Testis (tissue), 3 donors: Measurements from ENCODE around the gene CHRNE. TPM values are rescaled to one million over a fixed set of nuclear protein-coding genes. Genes with fewer than 3 reads are reported as not detected.

Source experiments
- DNase-seq: peaks from one replicate; pipeline ENCODE4 v3.0.0-alpha.2; 2019
- H3K27ac ChIP-seq, 2 donors: fragments of 200-600 bp; sonication (generic); one replicate each; pipeline ENCODE4 v1.5.1; 2019
- H3K27me3 ChIP-seq: fragments of 200-600 bp; sonication (generic); one replicate; pipeline ENCODE4 v1.5.1; 2019
- H3K36me3 ChIP-seq: fragments of 200-600 bp; sonication (generic); one replicate; pipeline ENCODE4 v1.5.1; 2017; ENCODE audit warnings: low read depth; ENCODE audit errors: missing control alignments
- H3K4me1 ChIP-seq: fragments of 200-600 bp; sonication (generic); one replicate; pipeline ENCODE4 v1.5.1; 2019
- H3K4me3 ChIP-seq, 2 donors: fragments of 200-600 bp; sonication (generic); one replicate each; pipeline ENCODE4 v1.5.1; 2017 to 2019
- H3K9me3 ChIP-seq: fragments of 200-600 bp; sonication (generic); one replicate; pipeline ENCODE4 v1.5.1; 2017
- POLR2A ChIP-seq: fragments of 450-650 bp; IDR thresholded peaks from one replicate; pipeline ENCODE4 v1.6.1; 2017; ENCODE audit warnings: antibody characterized with exemption, mild to moderate bottlenecking, moderate library complexity
- whole genome bisulfite sequencing, 2 donors: methylation state at CpG; one replicate each; pipeline ENCODE4 v1.1.5; 2018; 5-methylcytosine and 5-hydroxymethylcytosine counted together
- intact Hi-C: fragments of 100-400 bp; cut with DNase I; formaldehyde crosslinking; loops from one replicate; pipeline ENCODE4 v1.15.1; 2023; ENCODE audit warnings: low total_unique reads
- polyA plus RNA-seq: library from polyadenylated mRNA; stranded (reverse); fragments of 350-450 nt; fragmentation: Illumina TruSeq; extraction: RNeasy Lipid Tissue Mini Kit (QIAGEN cat#74804); gene quantifications from one replicate; pipeline ENCODE4 v1.2.3, GENCODE V29; 2014; ENCODE audit warnings: low read depth, low replicate concordance; ENCODE audit not compliant: insufficient read depth
- total RNA-seq, 2 donors: library from RNA; depleted of rRNA; stranded (reverse); fragments of >200 nt; gene quantifications; one replicate each; pipeline ENCODE4 v1.2.3, GENCODE V29; 2016
- TF ChIP-seq, protein P1 (sequence below), 3 experiments: fragments of 450-650 bp in 2 of 3; fragments of 200-600 bp in 1 of 3; sonication (generic) in 1 of 3; IDR thresholded peaks; one replicate each; pipeline ENCODE4 v1.5.1; 2016 to 2019; ENCODE audit warnings: antibody characterized with exemption in 3 of 3, mild to moderate bottlenecking in 2 of 3, moderate library complexity in 1 of 3

The CHRNE gene
- total and polyA plus RNA-seq, 3 donors from 2014 or later: 1.4 to 2.6 (median 1.4) TPM

DNA sequence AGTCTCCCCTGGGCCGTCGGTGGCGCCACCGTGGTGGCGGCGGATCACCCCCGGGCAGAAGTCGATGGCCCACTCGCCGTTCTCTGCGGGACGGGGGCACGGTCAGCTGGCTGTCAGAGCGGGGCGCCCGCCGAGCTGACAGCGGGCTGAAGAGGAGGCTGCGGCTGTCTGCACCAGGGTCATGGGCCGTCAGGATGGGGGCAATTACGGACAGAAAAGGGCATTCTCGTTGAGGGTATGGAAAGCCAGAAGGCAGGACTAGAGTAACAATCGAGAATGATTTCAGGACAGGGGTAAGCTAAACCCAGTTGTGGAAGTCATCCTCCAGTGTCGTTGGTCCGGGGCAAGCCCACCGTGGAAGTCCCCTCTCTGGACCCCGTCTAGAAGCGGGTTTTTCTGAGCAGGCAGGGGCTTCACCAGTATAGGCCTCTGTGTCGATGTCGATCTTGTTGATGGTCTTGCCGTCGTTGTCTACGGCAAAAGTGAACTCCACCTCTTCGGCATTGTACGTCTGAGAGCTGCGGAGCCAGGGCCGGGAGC is 1.7 kb downstream of the CHRNE start:
- H3K36me3 ChIP-seq: no peaks in the 10 kb centered on the region
- H3K27ac ChIP-seq: no peak overlapping the region
- H3K27me3 ChIP-seq: no peaks in the 10 kb centered on the region
- TF ChIP-seq, protein P1, sequence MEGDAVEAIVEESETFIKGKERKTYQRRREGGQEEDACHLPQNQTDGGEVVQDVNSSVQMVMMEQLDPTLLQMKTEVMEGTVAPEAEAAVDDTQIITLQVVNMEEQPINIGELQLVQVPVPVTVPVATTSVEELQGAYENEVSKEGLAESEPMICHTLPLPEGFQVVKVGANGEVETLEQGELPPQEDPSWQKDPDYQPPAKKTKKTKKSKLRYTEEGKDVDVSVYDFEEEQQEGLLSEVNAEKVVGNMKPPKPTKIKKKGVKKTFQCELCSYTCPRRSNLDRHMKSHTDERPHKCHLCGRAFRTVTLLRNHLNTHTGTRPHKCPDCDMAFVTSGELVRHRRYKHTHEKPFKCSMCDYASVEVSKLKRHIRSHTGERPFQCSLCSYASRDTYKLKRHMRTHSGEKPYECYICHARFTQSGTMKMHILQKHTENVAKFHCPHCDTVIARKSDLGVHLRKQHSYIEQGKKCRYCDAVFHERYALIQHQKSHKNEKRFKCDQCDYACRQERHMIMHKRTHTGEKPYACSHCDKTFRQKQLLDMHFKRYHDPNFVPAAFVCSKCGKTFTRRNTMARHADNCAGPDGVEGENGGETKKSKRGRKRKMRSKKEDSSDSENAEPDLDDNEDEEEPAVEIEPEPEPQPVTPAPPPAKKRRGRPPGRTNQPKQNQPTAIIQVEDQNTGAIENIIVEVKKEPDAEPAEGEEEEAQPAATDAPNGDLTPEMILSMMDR (IDR thresholded peaks at IDR 0.05): no peak
- no peak for TF ChIP-seq POLR2A
- intact Hi-C loops: no loop called here
- peaks cover 8% of the 10 kb centered on the region for H3K4me1 ChIP-seq
- DNase-seq: no peak
- H3K4me3 ChIP-seq: peak overlapping the region; percentile 20 to 42
- H3K9me3 ChIP-seq: no peaks in the 10 kb centered on the region
- 64 to 76% methylated on average over 18 to 37 of the region's 37 CpGs for WGBS, 2 donors

DNA sequence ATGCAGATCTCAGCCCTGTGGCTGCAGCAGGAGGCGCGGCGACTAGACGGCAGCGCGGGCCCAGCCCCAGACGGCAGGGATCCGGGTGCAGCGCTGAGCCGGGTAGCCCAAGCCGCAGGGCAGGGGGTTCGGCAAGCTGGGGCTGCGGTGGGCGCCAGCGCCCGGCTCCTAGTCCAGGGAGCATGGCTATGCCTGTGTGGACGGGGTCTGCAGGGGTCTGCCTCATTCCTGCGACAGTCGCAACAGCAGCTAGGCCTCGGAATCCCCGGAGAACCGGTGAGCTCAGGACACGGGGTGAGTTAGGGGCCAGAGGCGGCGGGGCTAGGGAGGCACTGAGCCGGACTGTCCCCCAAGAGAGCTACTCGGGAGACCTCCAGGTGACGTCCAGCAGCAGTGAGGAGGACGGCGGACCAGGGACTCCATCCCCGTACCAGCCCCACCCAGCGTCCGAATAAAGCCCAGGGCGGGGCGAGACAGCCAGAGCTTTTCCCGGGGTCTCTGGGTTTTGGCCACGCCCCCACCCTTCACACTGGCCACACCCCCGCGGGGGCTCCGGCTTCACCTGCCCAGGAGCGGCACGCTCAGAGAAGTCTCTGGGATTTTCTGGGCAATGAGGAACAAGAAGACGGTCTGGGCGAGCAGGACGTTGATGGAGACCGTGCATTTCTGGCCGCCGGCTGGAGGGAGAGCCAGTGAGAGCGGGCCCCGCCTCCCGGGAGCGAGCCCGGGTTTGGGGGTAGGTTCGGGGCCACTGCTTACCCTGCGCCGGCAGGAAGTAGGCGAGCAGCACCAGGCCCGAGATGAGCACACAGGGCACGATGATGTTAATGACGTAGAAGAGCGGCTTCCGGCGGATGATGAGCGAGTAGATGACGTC is 2.4 kb downstream of the CHRNE start:
- no peaks in the 10 kb centered on the region for H3K36me3 ChIP-seq
- H3K27ac ChIP-seq: no peak overlapping the region
- peaks cover 8% of the 10 kb centered on the region for H3K4me1 ChIP-seq
- TF ChIP-seq, protein P1 (IDR thresholded peaks at IDR 0.05): no peak
- no peak for TF ChIP-seq POLR2A
- WGBS, 2 donors: 46 to 72% methylated on average over 30 to 59 of the region's 65 CpGs
- no peaks in the 10 kb centered on the region for H3K27me3 ChIP-seq
- H3K9me3 ChIP-seq: no peaks in the 10 kb centered on the region
- peak overlapping the region in 1 of 2 donors; percentile 42 for H3K4me3 ChIP-seq
- no peak for DNase-seq
- intact Hi-C loops: no loop called here

- Histone ChIP-seq H3K4me1 (peaks cover 8% of the 10 kb centered on the region), H3K27me3 (no peaks in the 10 kb centered on the region), H3K9me3 (no peaks in the 10 kb centered on the region), H3K4me3 (peak within 1 kb of the TSS; percentile 36 to 42), H3K36me3 (no peaks in the 10 kb centered on the region), H3K27ac (no peak within 1 kb of the TSS)
- peak; percentile 76 for DNase-seq
- 29 to 35% methylated on average over 22 to 54 of the region's 60 CpGs for WGBS, 2 donors
- TF ChIP-seq POLR2A: no peak
- TF ChIP-seq, protein P1 (IDR thresholded peaks at IDR 0.05): no peak
- intact Hi-C loops: loop anchor here (10.0 kb wide), 1 partner anchor 195 kb away; the partner anchor contains the start of gene PELP1
Observed at GRCh38 chr17:4899341-4900230, 3.3 kb downstream of the CHRNE start, which contains the start of gene C17orf107. Gene C17orf107, plus strand, starts transcription at chr17:4899536. Its CDS starts 227 bp downstream, at chr17:4899763.

DNA sequence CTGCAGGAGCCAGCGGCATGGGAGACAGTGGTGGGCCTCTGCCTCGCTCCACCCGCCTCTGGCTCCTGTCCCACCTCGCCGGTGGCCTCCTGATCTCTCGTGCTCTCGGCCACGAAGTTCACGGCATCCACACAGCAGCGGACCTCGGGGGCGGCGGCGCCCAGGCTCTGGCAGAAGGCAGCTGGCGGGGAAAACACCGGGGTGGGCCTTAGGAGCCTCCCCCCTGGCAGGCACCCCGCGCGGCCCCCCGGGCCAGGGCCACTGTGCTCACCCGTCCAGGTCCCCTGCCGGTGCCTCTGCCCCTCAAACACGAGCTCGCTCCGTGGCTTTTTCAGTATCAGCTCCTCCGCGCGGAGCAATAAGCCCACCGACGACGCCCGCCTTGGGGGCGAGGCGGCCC is 4.0 kb downstream of the CHRNE start:
- H3K36me3 ChIP-seq: no peaks in the 10 kb centered on the region
- intact Hi-C loops: loop anchor here (10.0 kb wide), 1 partner anchor 194 kb away; the partner anchor contains the start of gene PELP1
- peak overlapping the region; percentile 32 to 36 for H3K4me3 ChIP-seq
- H3K27ac ChIP-seq: no peak overlapping the region
- no peaks in the 10 kb centered on the region for H3K9me3 ChIP-seq
- H3K27me3 ChIP-seq: no peaks in the 10 kb centered on the region
- no peak for TF ChIP-seq POLR2A
- TF ChIP-seq, protein P1 (IDR thresholded peaks at IDR 0.05): no peak
- H3K4me1 ChIP-seq: peaks cover 8% of the 10 kb centered on the region
- DNase-seq: no peak
- 20 to 38% methylated on average over 7 to 34 of the region's 34 CpGs for WGBS, 2 donors
